NCI-H2171 (cell line): ENCODE data around the gene NOTCH1.

Experiments used
- DNase-seq: peaks from one replicate; lab custom pipeline; 2025; lab: John Stamatoyannopoulos, UW

Gene NOTCH1

GRCh38 chr9:136463578-136463977, 82.3 kb downstream of the NOTCH1 start:
- no peak for DNase-seq

- DNase-seq, result no peak
Measured at GRCh38 chr9:136462664-136463063, 83.2 kb downstream of the NOTCH1 start.

- no peak for DNase-seq
Measured at GRCh38 chr9:136460772-136461325, 85.0 kb downstream of the NOTCH1 start.

- no peak for DNase-seq
Measured at GRCh38 chr9:136459425-136459824, 86.4 kb downstream of the NOTCH1 start.

- no peak for DNase-seq
Measured at GRCh38 chr9:136457326-136457725, 88.5 kb downstream of the NOTCH1 start.

GRCh38 chr9:136456258-136456657, 89.6 kb downstream of the NOTCH1 start:
- DNase-seq, result no peak

- no peak for DNase-seq
Measured at GRCh38 chr9:136455043-136456002, 90.5 kb downstream of the NOTCH1 start.

GRCh38 chr9:136454026-136454796, 91.6 kb downstream of the NOTCH1 start:
- no peak for DNase-seq

- DNase-seq, result no peak
Measured at GRCh38 chr9:136453326-136453725, 92.5 kb downstream of the NOTCH1 start.

- no peak for DNase-seq
Measured at GRCh38 chr9:136451221-136451877, 94.5 kb downstream of the NOTCH1 start.

- no peak for DNase-seq
Measured at GRCh38 chr9:136448655-136449054, 97.2 kb downstream of the NOTCH1 start.

GRCh38 chr9:136447173-136447778, 98.6 kb downstream of the NOTCH1 start:
- no peak for DNase-seq

- no peak for DNase-seq
Measured at GRCh38 chr9:136445799-136446198, 100.0 kb downstream of the NOTCH1 start.
